Measurements from ENCODE around the gene SLC1A7.

DNA sequence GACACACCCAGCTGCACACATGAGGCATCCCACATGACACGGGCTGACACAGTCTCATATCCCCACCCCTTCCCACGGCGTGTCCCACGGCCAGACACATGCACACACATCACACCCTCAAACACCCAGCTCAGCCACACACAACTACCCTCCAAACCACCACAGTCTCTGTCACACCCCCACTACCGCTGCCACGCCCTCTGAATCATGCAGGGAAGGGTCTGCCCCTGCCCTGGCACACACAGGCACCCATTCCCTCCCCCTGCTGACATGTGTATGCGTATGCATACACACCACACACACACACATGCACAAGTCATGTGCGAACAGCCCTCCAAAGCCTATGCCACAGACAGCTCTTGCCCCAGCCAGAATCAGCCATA lies 57.9 kb downstream of the SLC1A7 start:
- TF ChIP-seq CTCF (IDR thresholded peaks at IDR 0.05; ENCODE audit: poor library complexity, severe bottlenecking) (no peak), EP300 (conservative IDR thresholded peaks at IDR 0.05; ENCODE audit: poor library complexity, severe bottlenecking) (no peak), EZH2 (IDR thresholded peaks at IDR 0.05; ENCODE audit: borderline replicate concordance, insufficient read depth, low read length, poor library complexity, severe bottlenecking) (no peak), TAF1 (IDR thresholded peaks at IDR 0.05; ENCODE audit: low read depth) (no peak), POLR2AphosphoS5 (IDR thresholded peaks at IDR 0.05) (no peak), SMC3 (conservative IDR thresholded peaks at IDR 0.05; ENCODE audit: poor library complexity) (no peak), RAD21 (conservative IDR thresholded peaks at IDR 0.05) (no peak), MXI1 (conservative IDR thresholded peaks at IDR 0.05; ENCODE audit: poor library complexity, severe bottlenecking) (no peak)
- TF ChIP-seq, protein P1, sequence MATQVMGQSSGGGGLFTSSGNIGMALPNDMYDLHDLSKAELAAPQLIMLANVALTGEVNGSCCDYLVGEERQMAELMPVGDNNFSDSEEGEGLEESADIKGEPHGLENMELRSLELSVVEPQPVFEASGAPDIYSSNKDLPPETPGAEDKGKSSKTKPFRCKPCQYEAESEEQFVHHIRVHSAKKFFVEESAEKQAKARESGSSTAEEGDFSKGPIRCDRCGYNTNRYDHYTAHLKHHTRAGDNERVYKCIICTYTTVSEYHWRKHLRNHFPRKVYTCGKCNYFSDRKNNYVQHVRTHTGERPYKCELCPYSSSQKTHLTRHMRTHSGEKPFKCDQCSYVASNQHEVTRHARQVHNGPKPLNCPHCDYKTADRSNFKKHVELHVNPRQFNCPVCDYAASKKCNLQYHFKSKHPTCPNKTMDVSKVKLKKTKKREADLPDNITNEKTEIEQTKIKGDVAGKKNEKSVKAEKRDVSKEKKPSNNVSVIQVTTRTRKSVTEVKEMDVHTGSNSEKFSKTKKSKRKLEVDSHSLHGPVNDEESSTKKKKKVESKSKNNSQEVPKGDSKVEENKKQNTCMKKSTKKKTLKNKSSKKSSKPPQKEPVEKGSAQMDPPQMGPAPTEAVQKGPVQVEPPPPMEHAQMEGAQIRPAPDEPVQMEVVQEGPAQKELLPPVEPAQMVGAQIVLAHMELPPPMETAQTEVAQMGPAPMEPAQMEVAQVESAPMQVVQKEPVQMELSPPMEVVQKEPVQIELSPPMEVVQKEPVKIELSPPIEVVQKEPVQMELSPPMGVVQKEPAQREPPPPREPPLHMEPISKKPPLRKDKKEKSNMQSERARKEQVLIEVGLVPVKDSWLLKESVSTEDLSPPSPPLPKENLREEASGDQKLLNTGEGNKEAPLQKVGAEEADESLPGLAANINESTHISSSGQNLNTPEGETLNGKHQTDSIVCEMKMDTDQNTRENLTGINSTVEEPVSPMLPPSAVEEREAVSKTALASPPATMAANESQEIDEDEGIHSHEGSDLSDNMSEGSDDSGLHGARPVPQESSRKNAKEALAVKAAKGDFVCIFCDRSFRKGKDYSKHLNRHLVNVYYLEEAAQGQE (IDR thresholded peaks at IDR 0.05; ENCODE audit: borderline replicate concordance), result no peak
